Medulla oblongata (tissue), 1 donor: ENCODE results near the gene FGD4.

Source experiments
- DNase-seq: peaks from one replicate; pipeline ENCODE4 v3.0.0-alpha.2; 2015; ENCODE audit errors: extremely low spot score

The FGD4 gene

DNA sequence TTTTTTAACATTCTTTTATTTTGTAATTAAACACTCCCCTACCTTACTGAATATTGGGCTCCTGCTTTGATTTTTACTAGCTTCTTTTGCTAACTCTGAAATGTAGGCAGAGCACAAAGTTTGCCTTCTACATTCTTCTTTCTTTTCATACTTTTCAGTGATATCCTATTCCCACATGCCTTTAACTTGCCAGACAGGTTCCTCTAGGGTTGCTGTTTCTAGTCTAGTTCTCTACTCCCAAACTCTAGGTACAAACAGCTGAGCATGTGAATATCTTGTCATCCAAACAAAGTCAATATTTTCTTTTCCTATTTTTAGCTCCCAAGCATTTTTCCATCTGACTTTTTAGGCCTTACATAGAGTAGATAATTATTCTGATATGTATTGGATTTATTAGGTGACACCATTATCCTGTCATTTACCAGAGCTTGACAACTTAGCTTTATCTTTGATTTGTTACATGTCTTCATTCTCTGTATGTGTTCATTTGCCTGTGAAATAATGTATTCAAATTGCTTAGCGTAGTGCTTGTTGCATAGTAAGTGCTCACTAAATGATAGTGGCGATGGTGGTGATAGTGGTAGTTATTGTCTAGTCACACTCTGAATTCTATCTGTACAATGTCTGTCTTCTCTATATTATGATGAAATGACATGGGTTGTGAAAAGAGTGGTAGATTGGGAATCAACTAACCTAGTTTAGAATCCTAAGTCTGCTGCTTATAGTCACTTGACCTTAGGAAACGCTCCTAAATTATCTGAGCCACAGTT lies 206.2 kb downstream of the FGD4 start:
- DNase-seq = no peak

DNA sequence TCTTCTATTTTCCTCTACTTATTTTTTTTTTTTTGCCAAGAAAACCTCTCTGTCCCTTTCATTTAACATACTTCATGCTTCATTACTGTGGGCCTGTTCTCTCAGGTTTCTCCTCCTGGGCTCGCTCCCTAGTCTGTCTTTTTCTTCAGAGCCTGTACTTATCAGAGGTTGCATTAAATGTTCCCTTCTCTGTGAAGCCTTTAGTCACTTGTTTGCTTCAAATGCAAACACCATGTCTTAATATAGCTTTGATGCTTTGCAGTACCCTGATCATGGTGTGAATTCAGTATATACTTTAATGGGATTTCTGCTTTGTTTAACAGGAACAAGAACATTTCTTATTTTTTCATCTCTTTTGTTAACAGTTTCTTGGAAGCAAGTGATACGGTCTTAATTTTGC lies 207.1 kb downstream of the FGD4 start:
- no peak for DNase-seq

DNA sequence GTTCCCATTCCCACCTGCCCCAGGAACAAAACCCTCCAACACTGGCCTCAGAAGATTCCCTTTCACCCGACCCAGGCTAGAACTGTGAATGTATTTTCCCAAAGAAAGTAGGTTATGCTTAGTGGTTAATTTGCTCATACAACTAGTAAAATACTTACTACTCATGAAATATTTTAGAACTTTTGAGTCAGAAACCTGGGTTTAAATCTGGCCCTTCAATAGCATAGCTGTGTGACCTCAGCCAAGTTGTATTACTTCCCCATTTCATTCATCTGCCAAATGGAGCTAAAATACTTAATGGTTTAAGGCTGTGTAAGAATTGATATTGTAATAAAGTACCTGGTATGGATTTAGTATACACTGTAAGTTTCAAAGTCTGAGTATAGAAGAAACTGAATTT lies 210.6 kb downstream of the FGD4 start:
- no peak for DNase-seq

DNA sequence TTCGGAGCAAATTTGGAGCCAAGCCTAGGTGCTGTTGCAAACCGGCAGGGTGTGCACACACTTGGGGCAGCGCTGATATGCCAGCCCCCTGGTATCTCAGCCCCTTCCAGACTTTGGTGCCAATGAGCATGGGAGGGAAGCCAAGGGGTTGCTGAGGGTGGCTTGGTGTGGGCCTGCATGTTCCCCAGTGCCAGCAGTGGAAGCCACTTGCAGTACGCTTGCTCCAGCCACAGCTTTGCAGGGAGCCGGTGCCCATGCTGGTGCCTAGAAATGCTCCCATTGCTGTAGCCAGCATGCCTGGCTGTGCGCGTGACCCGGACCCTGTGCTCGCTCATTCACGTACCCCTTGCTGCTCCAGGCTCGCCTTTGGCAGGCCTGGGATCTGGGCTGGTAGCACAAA lies 212.6 kb downstream of the FGD4 start:
- no peak for DNase-seq

DNA sequence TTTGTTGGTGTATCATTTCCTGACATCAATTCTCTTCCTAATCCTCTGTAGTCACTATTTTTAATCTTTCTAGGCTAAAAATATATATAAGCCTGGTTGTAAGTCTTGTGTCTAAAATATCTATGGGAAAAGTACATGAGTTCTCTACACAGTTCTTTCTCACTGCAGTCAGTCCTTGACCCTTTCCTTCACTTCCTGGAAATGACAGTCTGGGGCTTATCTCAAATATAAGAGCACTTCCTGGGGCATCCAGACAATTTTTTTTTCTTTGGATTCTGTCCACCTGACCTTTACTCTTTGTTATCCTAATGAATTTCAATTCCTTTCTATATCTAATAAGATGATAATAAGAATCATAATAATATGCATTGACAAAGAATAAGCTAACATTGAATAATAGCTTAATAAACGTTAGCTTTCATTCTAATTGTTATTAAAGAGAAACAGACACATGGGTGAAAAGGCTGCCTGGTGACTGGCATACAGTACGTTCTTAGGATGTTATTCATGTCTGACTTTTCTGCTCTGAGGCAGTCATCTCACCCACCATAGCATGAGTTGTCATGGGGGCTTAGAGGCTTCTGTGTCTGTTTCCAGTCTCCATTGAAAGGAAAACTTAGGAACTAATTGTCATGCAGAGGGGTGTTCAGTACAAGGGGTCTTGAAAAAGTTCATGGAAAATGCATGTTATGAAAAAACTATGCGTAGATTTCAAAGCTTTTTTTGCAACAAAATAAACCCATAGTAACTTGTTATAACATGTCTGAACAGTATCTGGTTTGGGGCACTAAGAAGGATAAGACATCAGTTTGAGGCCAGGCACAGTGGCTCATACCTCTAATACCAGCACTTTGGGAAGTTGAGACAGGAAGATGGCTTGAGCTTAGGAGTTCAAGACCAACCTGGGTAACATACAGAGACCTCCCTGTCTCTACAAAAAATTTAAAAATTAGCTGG lies 213.6 kb downstream of the FGD4 start:
- DNase-seq = no peak

DNA sequence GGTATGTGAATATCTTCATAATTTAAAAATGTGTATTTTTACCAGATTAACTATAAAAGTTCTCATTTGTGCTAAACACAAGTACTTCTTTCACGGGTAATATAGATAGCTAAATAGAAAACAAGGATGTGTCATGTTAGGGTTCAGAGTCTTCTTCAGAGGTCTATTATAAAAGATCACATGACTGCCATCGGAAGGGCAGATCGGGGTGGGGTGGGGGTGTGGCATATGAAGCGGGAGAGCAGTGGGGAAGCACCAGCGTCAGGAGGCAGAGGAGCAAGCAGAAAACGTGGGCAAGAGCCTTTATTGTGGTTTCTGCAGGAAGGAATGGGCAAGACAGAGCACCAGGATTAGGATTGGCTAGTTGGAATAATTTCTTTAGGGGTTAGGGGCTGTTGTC lies 216.1 kb downstream of the FGD4 start:
- no peak for DNase-seq

DNA sequence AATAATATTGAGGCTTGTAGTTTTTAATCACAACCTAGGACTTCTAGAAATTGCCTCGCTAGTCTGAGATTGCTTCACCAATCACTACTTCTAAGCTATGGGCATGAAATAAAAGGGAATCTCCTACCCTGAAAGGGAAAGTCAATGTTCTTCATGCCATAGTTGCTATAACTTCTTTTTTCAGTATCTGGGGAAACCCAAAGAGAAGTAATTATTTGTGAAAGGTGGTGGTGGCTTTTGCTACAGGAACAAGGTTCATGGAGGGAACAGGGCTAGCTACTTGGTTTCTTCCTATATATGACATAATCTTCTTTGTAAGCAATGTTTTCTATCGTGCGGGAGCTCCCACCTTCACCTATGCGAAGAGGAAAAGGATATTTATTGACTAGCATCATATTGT lies 218.2 kb downstream of the FGD4 start:
- DNase-seq = no peak

DNA sequence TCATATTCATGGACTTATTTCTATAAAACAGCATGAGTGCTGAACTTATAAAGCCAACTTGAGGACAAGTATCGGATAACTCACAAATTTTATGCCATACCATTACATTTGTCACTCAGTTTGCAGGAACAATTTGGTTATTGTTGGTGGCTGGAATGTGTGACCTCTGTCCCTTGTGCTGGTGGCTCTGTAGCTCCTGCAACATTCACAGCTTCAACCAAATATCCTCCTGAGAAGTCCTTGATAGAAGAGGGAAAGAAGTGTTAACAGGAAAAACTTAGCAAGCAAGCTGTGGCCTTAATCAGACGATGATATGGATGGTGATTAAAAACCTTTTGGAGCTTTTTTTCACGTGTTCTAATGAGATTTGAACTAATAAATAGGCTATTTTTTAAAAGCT lies 218.8 kb downstream of the FGD4 start:
- DNase-seq = no peak

DNA sequence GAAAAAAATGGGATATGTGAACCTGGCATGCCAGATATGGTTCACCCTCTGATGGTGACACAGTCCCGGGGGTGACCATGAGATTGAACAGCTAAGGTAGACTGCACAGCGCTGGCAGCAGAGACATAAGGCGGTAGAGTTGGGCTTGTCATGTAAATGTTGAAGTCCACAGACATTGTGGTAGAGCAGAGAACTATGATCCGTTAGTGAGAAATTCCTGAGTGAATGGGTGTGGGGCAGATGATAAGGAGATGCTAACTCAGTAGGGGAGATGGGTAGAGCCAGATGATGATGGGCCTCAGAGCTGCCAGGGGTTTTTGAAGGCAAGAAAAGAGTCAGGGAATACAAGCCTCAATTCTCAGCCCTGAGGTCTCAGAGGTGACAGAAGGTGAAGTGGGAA lies 228.6 kb downstream of the FGD4 start:
- DNase-seq = no peak

DNA sequence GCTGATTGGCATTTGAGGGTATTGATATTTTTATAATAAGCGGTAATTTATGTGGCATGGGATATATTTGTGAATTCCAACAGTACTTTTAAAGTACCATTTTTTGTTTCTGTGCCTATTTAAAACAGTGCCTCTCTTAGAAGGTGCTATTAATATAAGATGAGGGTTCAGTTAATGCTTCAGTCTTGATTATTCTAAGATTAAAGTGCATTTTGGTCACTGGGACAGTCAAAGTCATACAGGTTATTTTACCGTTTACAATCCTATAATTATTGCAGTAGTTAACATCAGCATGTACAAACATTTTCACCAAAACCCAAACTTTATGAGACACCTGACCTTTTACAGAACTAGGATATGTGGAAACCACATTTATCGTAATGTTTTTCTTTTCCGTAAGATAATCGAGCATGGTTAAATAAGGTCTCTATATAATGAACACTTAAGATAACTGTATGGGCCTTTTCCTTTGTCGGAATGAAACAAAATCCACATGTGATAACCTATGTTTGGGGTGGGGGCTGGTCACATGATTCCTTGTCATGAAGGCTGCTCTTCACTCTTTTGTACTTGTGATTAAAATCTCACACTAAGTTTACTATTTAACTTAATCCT lies 242.0 kb downstream of the FGD4 start:
- no peak for DNase-seq

DNA sequence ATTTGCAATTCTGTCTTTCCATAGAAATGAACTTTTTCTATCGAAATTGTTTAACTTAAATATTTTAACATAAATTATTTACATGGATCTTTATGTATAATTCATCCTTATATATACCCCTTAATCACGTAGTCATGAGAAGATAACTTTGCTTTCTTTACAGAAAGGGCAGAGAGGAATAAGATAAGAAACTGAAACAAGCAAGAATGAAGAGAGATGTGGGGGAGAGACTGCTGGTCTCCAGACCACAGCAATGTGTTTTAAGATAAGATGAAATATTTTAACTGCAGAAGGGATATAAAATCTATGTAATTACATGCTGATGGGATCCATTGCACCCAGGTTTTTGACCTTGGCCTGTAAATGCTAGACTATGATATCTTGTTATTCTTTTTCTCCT lies 245.1 kb downstream of the FGD4 start:
- DNase-seq = no peak

DNA sequence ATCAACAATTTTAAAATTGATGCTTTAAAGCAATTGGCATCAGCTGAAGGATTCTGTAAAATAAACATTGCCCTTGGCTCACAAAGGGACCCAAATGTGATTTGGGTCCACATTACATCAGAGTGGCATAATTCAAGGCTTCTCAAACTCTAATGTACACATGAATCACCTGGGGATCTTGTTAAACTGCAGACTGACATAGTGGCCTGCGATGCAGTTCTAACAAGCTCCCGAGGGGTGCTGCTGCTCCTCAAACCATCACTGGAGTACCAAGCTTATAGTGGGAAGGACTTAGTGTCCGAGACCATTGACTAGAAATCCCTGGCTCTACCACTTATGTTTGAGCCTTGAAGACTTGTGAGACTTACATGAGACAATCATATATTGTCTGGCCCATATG lies 247.9 kb downstream of the FGD4 start:
- DNase-seq = no peak

DNA sequence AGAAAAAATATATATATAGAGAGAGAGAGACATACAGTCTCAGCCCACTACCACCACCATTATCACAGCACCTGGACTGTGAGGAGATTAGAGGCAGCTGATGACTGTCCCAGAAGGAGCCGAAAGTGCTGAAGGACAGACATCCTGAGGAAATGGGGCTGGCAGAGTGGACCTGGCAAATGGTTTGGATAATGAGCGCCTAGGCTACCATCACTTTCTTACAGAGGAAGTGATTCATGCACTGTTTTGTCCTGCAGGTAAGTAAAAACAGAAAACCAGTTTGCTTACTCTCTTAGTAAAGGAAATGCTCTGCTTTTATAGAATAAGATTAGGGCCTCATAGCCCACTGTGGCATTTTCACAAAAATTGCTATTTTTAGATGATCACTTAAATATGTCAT lies 251.2 kb downstream of the FGD4 start:
- no peak for DNase-seq

DNA sequence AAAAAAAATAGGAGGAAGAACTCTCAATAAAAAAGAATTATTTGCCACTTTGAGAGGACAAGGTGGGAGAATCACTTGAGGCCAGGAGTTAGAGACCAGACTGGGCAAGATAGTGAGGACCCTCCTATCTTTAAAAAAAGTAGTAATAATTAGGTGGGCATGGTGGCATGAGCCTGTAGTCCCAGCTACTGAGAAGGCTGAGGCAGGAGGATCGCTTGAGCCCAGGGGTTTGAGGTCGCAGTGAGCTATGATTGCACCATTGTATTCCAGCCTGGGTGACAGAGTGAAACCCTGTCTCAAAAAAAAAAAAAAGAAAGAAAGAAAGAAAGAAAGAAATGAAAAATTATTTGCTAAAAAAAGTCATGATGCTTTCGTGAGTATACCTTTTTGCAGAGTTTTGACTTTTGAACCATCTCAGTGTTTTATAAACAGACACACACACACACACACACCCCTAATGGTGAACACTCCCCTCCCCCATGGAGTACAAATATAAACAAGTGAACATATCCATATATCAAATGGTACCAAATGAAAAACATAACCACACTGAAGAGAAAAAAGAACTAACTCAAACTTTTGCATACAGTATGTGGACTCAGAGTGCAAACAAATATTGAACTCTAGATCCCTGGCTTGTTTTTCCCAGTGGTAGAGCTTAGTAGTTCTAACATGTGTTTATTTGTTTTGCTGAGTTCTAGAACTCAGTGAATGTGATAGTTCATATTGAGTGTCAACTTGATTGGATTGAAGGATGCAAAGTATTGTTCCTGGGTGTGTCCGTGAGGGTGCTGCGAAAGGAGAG lies 252.0 kb downstream of the FGD4 start:
- no peak for DNase-seq

DNA sequence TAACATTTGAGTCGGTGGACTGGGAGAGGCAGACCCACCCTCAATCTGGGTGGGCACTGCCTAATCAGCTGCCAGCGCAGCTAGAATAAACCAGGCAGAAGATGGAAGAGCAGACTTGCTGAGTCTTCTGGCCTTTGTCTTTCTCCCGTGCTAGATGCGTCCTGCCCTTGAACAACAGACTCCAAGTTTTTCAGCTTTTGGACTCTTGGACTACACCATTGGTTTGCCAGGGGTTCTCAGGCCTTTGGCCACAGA lies 252.5 kb downstream of the FGD4 start:
- no peak for DNase-seq

DNA sequence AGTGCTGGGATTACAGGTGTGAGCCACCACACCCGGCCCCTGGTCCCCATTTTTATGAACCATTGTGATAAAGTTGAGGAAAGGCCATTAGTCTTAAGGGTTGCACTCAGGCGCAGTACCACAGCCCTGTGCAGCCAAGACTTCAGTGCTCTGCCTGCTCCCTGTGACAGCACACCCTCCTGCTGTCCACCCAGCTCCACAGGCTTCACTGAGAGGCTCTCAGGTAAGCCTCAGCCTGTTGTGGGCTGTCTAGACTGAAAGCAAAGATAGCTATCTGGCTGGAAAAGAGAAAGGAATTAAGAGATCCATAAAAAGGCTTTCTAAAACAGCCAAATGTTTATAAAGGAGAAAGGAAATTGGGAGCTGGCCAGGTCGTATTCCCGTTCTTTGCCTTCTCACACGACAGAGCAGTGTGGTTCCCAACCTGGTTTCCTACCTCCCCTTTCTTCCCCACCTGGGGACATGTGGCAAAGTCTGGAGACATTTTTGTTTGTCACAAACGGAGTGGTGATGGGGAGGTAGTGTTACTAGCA lies 260.6 kb downstream of the FGD4 start:
- DNase-seq = no peak

DNA sequence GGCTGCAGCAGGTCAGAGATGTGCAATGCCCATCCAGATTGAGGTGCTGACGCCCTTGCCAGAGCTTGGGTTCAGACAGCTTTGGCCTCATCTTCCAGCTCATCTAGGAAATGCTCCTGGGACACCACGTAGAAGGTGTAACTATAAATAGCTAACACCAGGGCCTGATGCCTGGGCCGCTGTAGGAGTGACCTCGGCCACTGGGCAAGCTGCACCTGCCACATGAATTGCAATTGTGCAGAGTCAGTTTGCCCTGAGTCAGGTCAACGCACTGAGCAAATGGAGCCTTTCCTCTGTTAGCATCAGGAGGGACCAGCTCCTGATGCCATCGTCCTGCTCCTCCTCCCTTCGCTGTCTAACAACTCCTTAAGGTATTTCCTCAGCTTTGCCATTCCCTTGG lies 262.3 kb downstream of the FGD4 start:
- no peak for DNase-seq

DNA sequence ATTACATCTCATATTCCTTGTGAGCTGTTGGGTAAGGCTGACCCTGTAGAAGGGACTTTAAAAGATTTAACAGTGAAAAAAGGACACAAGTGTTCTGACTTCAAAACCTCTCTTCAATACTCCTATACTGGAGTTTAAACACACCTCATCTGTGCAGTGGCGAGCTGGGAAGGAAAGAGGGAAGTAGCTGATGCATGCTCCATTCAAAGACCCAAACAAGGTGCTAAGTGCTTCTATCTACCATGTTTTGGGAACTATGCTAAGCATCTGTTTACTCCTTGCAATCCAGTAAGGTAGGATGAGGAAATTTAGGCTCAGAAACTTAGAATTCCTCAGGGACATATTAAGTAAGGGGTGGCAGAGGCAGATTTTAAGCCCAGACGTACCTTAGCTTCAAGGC lies 263.3 kb downstream of the FGD4 start:
- DNase-seq = no peak

DNA sequence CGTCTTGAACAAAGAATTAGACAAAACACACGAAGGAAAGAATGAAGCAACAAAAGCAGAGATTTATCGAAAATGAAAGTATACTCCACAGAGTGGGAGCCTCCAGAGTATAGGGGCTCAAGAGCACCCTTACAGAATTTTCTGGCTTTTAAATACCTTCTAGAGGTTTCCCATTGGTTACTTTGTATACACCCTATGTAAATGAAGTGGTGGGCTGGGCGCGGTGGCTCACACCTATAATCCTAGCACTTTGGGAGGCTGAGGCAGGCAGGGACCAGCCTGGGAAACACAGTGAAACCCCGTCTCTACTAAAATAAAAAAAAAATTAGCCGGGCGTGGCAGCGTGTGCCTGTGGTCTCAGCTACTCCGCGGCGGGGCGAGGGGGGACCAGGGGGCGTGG lies 266.7 kb downstream of the FGD4 start:
- DNase-seq = no peak

DNA sequence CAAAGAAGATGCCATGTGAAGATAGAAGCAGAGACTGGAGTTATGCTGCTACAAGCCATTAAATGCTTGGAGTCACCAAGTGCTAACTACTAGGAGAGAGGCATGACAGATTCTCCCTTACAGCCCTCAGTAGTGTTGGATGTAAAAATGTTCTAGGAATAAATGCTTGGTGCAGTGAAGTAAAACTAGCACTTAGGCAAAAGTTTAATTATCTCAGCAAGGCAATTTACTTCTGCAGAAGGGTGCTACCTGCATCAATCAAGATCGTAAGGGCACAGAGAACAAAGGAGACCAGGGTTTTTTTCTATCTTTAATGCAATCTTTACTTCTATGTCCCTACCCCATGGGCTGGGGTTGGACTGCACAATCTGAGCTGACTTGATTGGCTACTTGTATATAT lies 270.2 kb downstream of the FGD4 start:
- no peak for DNase-seq

DNA sequence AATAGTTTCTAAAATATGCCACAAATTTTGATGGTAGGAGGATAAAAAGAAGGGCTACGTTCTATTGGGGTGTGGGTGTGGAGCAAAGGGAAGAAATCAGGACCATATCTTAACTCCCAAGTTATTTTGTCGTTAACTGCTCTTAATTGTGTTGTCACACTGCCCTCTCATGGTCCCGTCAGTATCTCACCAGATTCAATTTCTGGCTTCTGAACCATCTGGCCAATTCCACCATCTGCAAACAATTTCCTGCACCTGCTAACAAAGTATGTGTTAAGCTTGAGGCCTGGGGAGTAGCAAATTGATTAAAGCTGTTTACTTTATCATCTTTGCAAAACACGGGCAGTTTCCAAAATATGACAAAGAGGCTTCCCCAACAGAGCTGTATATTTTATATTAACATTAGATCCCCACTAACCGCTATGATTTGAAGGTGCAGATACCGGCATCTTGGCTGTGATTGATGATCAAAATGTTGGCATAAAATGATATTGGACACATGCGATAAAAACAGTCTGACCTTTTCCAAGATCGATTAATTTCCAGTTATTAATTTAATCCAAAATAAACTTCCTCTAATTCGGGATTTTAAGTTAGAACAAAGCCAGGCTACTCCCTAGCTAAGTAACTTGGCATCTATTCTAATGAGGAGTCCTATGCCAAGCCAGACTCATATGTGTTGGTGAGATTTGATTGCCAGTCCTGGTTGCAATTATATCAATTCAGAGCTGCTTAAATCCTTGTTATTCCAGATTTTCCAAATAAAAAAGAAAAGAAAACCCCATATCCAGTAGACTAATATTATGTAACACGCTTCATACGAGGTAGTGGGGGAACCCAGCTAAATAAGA lies 272.8 kb downstream of the FGD4 start:
- peak; percentile 83 for DNase-seq
